ENCODE measurements around the gene PSMB11. TPM values are rescaled to one million over a fixed set of nuclear protein-coding genes. Genes with fewer than 3 reads are reported as not detected.

The PSMB11 gene
- total RNA-seq, 1 donor from 2014 or later, result not detected

GRCh38 chr14:23085458-23085857 is 43.4 kb downstream of the PSMB11 start:
- no peak for DNase-seq

GRCh38 chr14:23086565-23086964 is 44.6 kb downstream of the PSMB11 start:
- no peak for DNase-seq

- DNase-seq, result no peak
These were observed 47.7 kb downstream of the PSMB11 start for GRCh38 chr14:23089498-23090253.

GRCh38 chr14:23090254-23090636 is 48.2 kb downstream of the PSMB11 start:
- no peak for DNase-seq

GRCh38 chr14:23091294-23092225 is 49.5 kb downstream of the PSMB11 start:
- DNase-seq, result no peak

GRCh38 chr14:23093104-23093503 is 51.1 kb downstream of the PSMB11 start:
- DNase-seq, result no peak

GRCh38 chr14:23093526-23093925 is 51.5 kb downstream of the PSMB11 start:
- no peak for DNase-seq

Other genes with a start within 250 kb of the PSMB11 start
- gene SLC7A7, start 226.8 kb upstream of the PSMB11 start, total RNA-seq, result 14.2 TPM
- 36.8 TPM for gene MRPL52, start 212.3 kb upstream of the PSMB11 start, total RNA-seq
- gene MMP14, start 205.6 kb upstream of the PSMB11 start, total RNA-seq, result 131 TPM
- 30.5 TPM for gene LRP10, start 170.5 kb upstream of the PSMB11 start, total RNA-seq
- gene REM2, start 159.0 kb upstream of the PSMB11 start, total RNA-seq, result 0.72 TPM
- gene RBM23, start 123.1 kb upstream of the PSMB11 start, total RNA-seq, result 162 TPM
- 64.8 TPM for gene PRMT5, start 112.8 kb upstream of the PSMB11 start, total RNA-seq
- 60.3 TPM for gene HAUS4, start 85.1 kb upstream of the PSMB11 start, total RNA-seq
- 47.2 TPM for gene AJUBA, start 59.7 kb upstream of the PSMB11 start, total RNA-seq
- gene C14orf93, start 32.1 kb upstream of the PSMB11 start, total RNA-seq, result 13.5 TPM
- 190 TPM for gene PSMB5, start 7.3 kb upstream of the PSMB11 start, total RNA-seq
- gene CDH24, start 15.3 kb downstream of the PSMB11 start, total RNA-seq, result 4.5 TPM
- 103 TPM for gene ACIN1, start 52.9 kb downstream of the PSMB11 start, total RNA-seq
- gene C14orf119, start 53.3 kb downstream of the PSMB11 start, total RNA-seq, result 25.5 TPM
- gene CIROP, start 62.8 kb downstream of the PSMB11 start, total RNA-seq, result not detected
- not detected for gene CEBPE, start 77.0 kb downstream of the PSMB11 start, total RNA-seq
- gene SLC7A8, start 141.4 kb downstream of the PSMB11 start, total RNA-seq, result 5.6 TPM
- not detected for gene RNF212B, start 195.7 kb downstream of the PSMB11 start, total RNA-seq
- gene HOMEZ, start 243.9 kb downstream of the PSMB11 start, total RNA-seq, result 6.7 TPM

Data from tongue (tissue), 2 donors.